HCT116 (cell line): ENCODE measurements around the gene SPOCK3. TPM values are rescaled to one million over a fixed set of nuclear protein-coding genes. Genes with fewer than 3 reads are reported as not detected.

Source experiments
- ATAC-seq: fragments of 200-7000 bp; cut with Tn5 transposase; 2 replicates; pipeline ENCODE4 v1.9.1; 2020; ENCODE audit warnings: mild to moderate bottlenecking, moderate library complexity
- BruUV-seq: library from RNA; stranded (reverse); fragments of 400-500 nt; replicated peaks from 2 replicates; lab custom pipeline; 2021; lab: Mats Ljungman, UMichigan
- CTCF ChIA-PET: fragments of 300-600 bp; sonication (Branson Sonifier 250); formaldehyde crosslinking; loops from one replicate; lab custom pipeline; 2021; ENCODE audit warnings: antibody characterized with exemption; lab: Charles Lee
- POLR2A ChIA-PET: fragments of 300-600, 350-600 bp; sonication (Branson Sonifier 250); formaldehyde crosslinking; loops from one replicate; lab custom pipeline; 2021; ENCODE audit warnings: antibody characterized with exemption; lab: Charles Lee
- RAD21 ChIA-PET, 2 experiments: fragments of 300-600 bp; sonication (Branson Sonifier 250); formaldehyde crosslinking; loops; one replicate each; lab custom pipeline; 2023; ENCODE audit warnings: low total read pairs in 2 of 2; ENCODE audit not compliant: uncharacterized antibody in 2 of 2, unreplicated experiment in 2 of 2, low non-redundant PET in 1 of 2; lab: Charles Lee
- DNase-seq: peaks from one replicate; pipeline ENCODE4 v3.0.0-alpha.2; 2010; ENCODE audit warnings: low read depth, low spot score
- H2AFZ ChIP-seq: fragments of 200-600 bp; shearing (Covaris generic), sonication (generic); 2 replicates; pipeline ENCODE4 v1.6.1; 2017; ENCODE audit warnings: low read depth, mixed run types, mixed read lengths, antibody characterized with exemption, low read length; ENCODE audit not compliant: poor library complexity, severe bottlenecking
- H3K27ac ChIP-seq: 2 replicates; pipeline ENCODE4 v1.5.1; 2012; ENCODE audit warnings: low read depth, low read length
- H3K27me3 ChIP-seq: fragments of 200-600 bp; sonication (generic); 2 replicates; pipeline ENCODE4 v1.6.1; 2016; ENCODE audit warnings: mixed run types, low read length, mixed read lengths; ENCODE audit not compliant: insufficient read depth
- H3K36me3 ChIP-seq, 2 experiments: fragments of 200-500 bp in 1 of 2; fragments of 200-600 bp in 1 of 2; sonication (Bioruptor generic) in 1 of 2; sonication (generic) in 1 of 2; 2 replicates each; pipeline versions ENCODE4 v1.5.1 to v1.6.1; 2014 to 2016; ENCODE audit warnings: low read length in 2 of 2, inconsistent platforms in 1 of 2, mixed read lengths in 1 of 2, mixed run types in 1 of 2; ENCODE audit not compliant: insufficient read depth in 2 of 2, control insufficient read depth in 1 of 2
- H3K4me1 ChIP-seq, 2 experiments: fragments of 200-600 bp in 1 of 2; sonication (generic) in 1 of 2; 2 replicates each; pipeline versions ENCODE4 v1.5.1 to v1.6.1; 2012 to 2017; ENCODE audit warnings: low read length in 2 of 2, inconsistent platforms in 1 of 2, mild to moderate bottlenecking in 1 of 2, mixed read lengths in 1 of 2, mixed run types in 1 of 2, moderate library complexity in 1 of 2; ENCODE audit not compliant: insufficient read depth in 2 of 2, control insufficient read depth in 1 of 2
- H3K4me2 ChIP-seq: fragments of 200-600 bp; sonication (generic); 2 replicates; pipeline ENCODE4 v1.6.1; 2017; ENCODE audit warnings: mixed run types, low read length, mixed read lengths
- H3K4me3 ChIP-seq, 2 experiments: fragments of 200-600 bp in 1 of 2; sonication (generic) in 1 of 2; replicated peaks in 1 of 2; 2 replicates each; pipeline ENCODE4 v1.5.1; 2011 to 2016; ENCODE audit warnings: low read length in 2 of 2, control low read depth in 1 of 2, low read depth in 1 of 2, mild to moderate bottlenecking in 1 of 2, mixed read lengths in 1 of 2, mixed run types in 1 of 2
- H3K79me2 ChIP-seq: fragments of 200-600 bp; sonication (generic); 2 replicates; pipeline ENCODE4 v1.6.1; 2017; ENCODE audit warnings: mild to moderate bottlenecking, mixed run types, low read length, moderate library complexity, mixed read lengths; ENCODE audit not compliant: insufficient read depth
- H3K9ac ChIP-seq: fragments of 200-600 bp; sonication (generic); 2 replicates; pipeline ENCODE4 v1.6.1; 2016; ENCODE audit warnings: low read length, mixed read lengths
- H3K9me2 ChIP-seq: fragments of 200-600 bp; sonication (generic), shearing (Covaris generic); 2 replicates; pipeline ENCODE4 v1.6.1; 2017; ENCODE audit warnings: mixed run types, mild to moderate bottlenecking, moderate library complexity; ENCODE audit not compliant: insufficient read depth
- H3K9me3 ChIP-seq, 2 experiments: fragments of 200-500 bp in 1 of 2; fragments of 200-600 bp in 1 of 2; sonication (Bioruptor generic) in 1 of 2; sonication (generic) in 1 of 2; 2 replicates each; pipeline ENCODE4 v1.6.1; 2014 to 2017; ENCODE audit warnings: low read length in 2 of 2, mixed read lengths in 2 of 2, inconsistent platforms in 1 of 2, low read depth in 1 of 2, mild to moderate bottlenecking in 1 of 2, mixed run types in 1 of 2, moderate library complexity in 1 of 2; ENCODE audit not compliant: control insufficient read depth in 1 of 2, insufficient read depth in 1 of 2
- H4K20me1 ChIP-seq: fragments of 200-600 bp; sonication (generic), shearing (Covaris generic); 2 replicates; pipeline ENCODE4 v1.6.1; 2017; ENCODE audit warnings: mixed run types, mild to moderate bottlenecking, moderate library complexity; ENCODE audit not compliant: insufficient read depth
- CBX3 ChIP-seq: IDR thresholded peaks from 2 replicates; pipeline ENCODE4 v1.6.1; 2012; ENCODE audit warnings: low read depth
- CEBPB ChIP-seq: IDR thresholded peaks from 2 replicates; pipeline ENCODE4 v1.6.1; 2012; ENCODE audit warnings: low read depth
- EGR1 ChIP-seq: IDR thresholded peaks from 2 replicates; pipeline ENCODE4 v1.6.1; 2012; ENCODE audit warnings: low read depth
- ELF1 ChIP-seq: IDR thresholded peaks from 2 replicates; pipeline ENCODE4 v1.6.1; 2012; ENCODE audit warnings: low read depth, borderline replicate concordance
- EZH2 ChIP-seq: fragments of 200-600 bp; sonication (generic); IDR thresholded peaks from 2 replicates; pipeline ENCODE4 v1.6.1; 2017; ENCODE audit warnings: antibody characterized with exemption, mixed run types
- JUND ChIP-seq: IDR thresholded peaks from 2 replicates; pipeline ENCODE4 v1.6.1; 2012
- POLR2A ChIP-seq: IDR thresholded peaks from 2 replicates; pipeline ENCODE4 v1.7.0; 2011; ENCODE audit warnings: borderline replicate concordance; ENCODE audit not compliant: insufficient read depth, insufficient read length; ENCODE audit errors: extremely low read depth
- POLR2AphosphoS5 ChIP-seq: IDR thresholded peaks from 2 replicates; pipeline ENCODE4 v1.6.1; 2011; ENCODE audit warnings: mild to moderate bottlenecking, low read depth, low read length, moderate library complexity
- RAD21 ChIP-seq: IDR thresholded peaks from 2 replicates; pipeline ENCODE4 v1.6.1; 2012; ENCODE audit warnings: low read depth, mild to moderate bottlenecking
- SIN3A ChIP-seq: IDR thresholded peaks from 2 replicates; pipeline ENCODE4 v1.6.1; 2012; ENCODE audit warnings: low read depth
- SP1 ChIP-seq: IDR thresholded peaks from 2 replicates; pipeline ENCODE4 v1.6.1; 2012; ENCODE audit warnings: low read depth
- SRF ChIP-seq: IDR thresholded peaks from 2 replicates; pipeline ENCODE4 v1.6.1; 2012; ENCODE audit warnings: low read depth
- TCF7L2 ChIP-seq: IDR thresholded peaks from 2 replicates; pipeline ENCODE4 v1.7.0; 2011; ENCODE audit warnings: borderline replicate concordance, inconsistent platforms; ENCODE audit not compliant: insufficient read depth, insufficient read length; ENCODE audit errors: extremely low read depth
- intact Hi-C: fragments of 100-400 bp; cut with micrococcal nuclease; formaldehyde crosslinking; loops from 2 replicates; pipeline ENCODE4 v1.10.0; 2022
- total RNA-seq: library from RNA; stranded (reverse); gene quantifications from one replicate; pipeline ENCODE4 v1.2.1, GENCODE V29; 2021; ENCODE audit not compliant: unreplicated experiment
- TF ChIP-seq, protein P1 (sequence below), 3 experiments: fragments of 200-600 bp in 1 of 3; sonication (generic) in 1 of 3; IDR thresholded peaks in 2 of 3; conservative IDR thresholded peaks in 1 of 3; 2 replicates each; pipeline ENCODE4 v1.5.1; 2012 to 2017; ENCODE audit warnings: low read depth in 2 of 3, low read length in 2 of 3, antibody characterized with exemption in 1 of 3, borderline replicate concordance in 1 of 3, control low read depth in 1 of 3, mild to moderate bottlenecking in 1 of 3, mixed read lengths in 1 of 3, mixed run types in 1 of 3, moderate library complexity in 1 of 3; ENCODE audit not compliant: insufficient read depth in 1 of 3
- TF ChIP-seq, protein P2 (sequence below): IDR thresholded peaks from 2 replicates; pipeline ENCODE4 v1.6.1; 2012
- TF ChIP-seq, protein P3 (sequence below): IDR thresholded peaks from 2 replicates; pipeline ENCODE4 v1.6.1; 2012

The SPOCK3 gene
- total RNA-seq, 1 experiment from 2014 or later: 1.7 TPM

DNA sequence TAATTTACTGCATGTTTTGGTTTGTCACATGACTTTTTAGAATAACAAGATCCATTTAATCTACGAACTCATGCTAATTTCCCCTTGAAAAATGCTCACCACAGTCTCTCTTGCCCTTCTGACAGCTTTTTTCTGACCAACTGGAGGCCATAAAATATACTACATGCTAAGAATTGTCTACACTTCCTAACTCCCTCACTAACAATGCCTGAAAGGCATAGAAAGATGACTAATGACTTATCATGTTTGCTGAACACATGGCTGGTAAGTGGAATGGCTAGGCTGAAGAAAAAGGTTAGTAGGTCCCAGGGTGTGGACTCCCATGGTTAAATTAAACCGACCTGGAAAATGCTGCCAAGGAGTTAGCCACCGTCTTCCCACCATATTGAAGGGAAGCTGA, 309.9 kb downstream of the SPOCK3 start (continued):
- TF ChIP-seq, protein P1, sequence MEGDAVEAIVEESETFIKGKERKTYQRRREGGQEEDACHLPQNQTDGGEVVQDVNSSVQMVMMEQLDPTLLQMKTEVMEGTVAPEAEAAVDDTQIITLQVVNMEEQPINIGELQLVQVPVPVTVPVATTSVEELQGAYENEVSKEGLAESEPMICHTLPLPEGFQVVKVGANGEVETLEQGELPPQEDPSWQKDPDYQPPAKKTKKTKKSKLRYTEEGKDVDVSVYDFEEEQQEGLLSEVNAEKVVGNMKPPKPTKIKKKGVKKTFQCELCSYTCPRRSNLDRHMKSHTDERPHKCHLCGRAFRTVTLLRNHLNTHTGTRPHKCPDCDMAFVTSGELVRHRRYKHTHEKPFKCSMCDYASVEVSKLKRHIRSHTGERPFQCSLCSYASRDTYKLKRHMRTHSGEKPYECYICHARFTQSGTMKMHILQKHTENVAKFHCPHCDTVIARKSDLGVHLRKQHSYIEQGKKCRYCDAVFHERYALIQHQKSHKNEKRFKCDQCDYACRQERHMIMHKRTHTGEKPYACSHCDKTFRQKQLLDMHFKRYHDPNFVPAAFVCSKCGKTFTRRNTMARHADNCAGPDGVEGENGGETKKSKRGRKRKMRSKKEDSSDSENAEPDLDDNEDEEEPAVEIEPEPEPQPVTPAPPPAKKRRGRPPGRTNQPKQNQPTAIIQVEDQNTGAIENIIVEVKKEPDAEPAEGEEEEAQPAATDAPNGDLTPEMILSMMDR (IDR thresholded peaks at IDR 0.05 in 2 of 3, conservative IDR thresholded peaks at IDR 0.05 in 1 of 3; ENCODE audit: borderline replicate concordance in 1 of 3, insufficient read depth in 1 of 3, low read depth in 2 of 3, low read length in 2 of 3): no peak
- TF ChIP-seq, all 23 proteins: peak for 0

DNA sequence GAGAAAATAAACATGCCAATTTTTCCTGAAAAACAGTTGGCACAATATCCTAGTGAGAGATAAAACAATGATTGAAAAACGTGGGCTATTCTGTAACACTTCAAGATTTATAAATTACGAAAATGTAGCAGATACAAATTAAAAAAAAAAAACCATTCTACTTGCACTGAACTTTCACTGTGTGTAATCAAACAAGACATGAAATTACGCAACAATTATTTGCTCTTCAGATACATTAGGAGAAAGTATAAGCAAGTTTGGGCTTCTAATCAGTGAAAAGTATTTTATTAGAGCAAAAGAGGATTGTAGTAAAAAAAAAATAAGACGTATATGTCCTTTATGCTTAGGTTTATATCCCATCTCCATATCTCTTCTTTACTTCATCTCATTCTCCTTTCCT, 320.4 kb downstream of the SPOCK3 start:
- no peak for TF ChIP-seq CBX3
- no peak for TF ChIP-seq EZH2
- no peak for TF ChIP-seq POLR2A
- TF ChIP-seq CEBPB: no peak
- TF ChIP-seq TCF7L2: no peak
- TF ChIP-seq, all 23 proteins: peak for 0
- ATAC-seq (no peak), DNase-seq (no peak)
- H3K4me1 ChIP-seq: no peaks in the 10 kb centered on the region
- H3K4me2 ChIP-seq: no peak overlapping the region
- ChIA-PET POLR2A (no interaction called here), CTCF (no interaction called here), RAD21 (no interaction called here)
- no peaks in the 10 kb centered on the region for H3K9me3 ChIP-seq
- H3K27ac ChIP-seq: no peak overlapping the region
- BruUV-seq: no TSS peak
- intact Hi-C loops: no loop called here
- H3K79me2 ChIP-seq: no peaks in the 10 kb centered on the region
- no peak overlapping the region for H3K4me3 ChIP-seq
- H4K20me1 ChIP-seq: no peaks in the 10 kb centered on the region
- no peaks in the 10 kb centered on the region for H3K27me3 ChIP-seq
- H2AFZ ChIP-seq: no peak overlapping the region
- H3K36me3 ChIP-seq: no peaks in the 10 kb centered on the region
- no peaks in the 10 kb centered on the region for H3K9me2 ChIP-seq
- no peak overlapping the region for H3K9ac ChIP-seq

DNA sequence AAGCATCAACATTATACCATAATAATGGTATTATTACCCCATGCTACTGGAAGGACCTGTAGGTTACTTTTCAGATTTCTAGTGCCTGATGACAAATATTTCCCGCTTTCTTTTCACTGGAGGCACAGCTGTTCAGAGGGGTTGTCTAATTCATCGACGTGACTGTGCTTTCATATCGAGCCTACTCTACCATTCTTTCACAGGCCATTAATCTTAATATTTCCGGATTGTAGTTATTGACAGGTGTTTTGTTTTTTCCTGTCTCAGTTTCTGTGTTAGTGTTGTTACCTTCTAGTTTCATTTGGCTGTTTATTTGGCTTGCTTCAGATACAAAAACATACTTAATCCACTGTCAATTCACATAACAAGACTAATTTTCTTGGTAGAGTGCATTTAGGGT, 330.9 kb downstream of the SPOCK3 start:
- ATAC-seq (no peak), DNase-seq (no peak)
- ChIA-PET POLR2A (no interaction called here), RAD21 (no interaction called here), CTCF (no interaction called here)
- Histone ChIP-seq H3K27ac (no peak overlapping the region), H3K4me2 (no peak overlapping the region), H4K20me1 (no peaks in the 10 kb centered on the region), H3K9me2 (no peaks in the 10 kb centered on the region), H3K36me3 (no peaks in the 10 kb centered on the region), H3K79me2 (no peaks in the 10 kb centered on the region), H3K27me3 (no peaks in the 10 kb centered on the region), H3K9ac (no peak overlapping the region), H3K4me3 (no peak overlapping the region), H2AFZ (peak overlapping the region; percentile 63), H3K9me3 (no peaks in the 10 kb centered on the region), H3K4me1 (no peaks in the 10 kb centered on the region)
- BruUV-seq: no TSS peak
- intact Hi-C loops: no loop called here
- TF ChIP-seq SRF: no peak
- TF ChIP-seq, protein P2, sequence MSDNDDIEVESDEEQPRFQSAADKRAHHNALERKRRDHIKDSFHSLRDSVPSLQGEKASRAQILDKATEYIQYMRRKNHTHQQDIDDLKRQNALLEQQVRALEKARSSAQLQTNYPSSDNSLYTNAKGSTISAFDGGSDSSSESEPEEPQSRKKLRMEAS: no peak
- no peak for TF ChIP-seq SIN3A
- TF ChIP-seq, protein P1 (IDR thresholded peaks at IDR 0.05 in 2 of 3, conservative IDR thresholded peaks at IDR 0.05 in 1 of 3; ENCODE audit: borderline replicate concordance in 1 of 3, insufficient read depth in 1 of 3, low read depth in 2 of 3, low read length in 2 of 3): no peak
- no peak for TF ChIP-seq JUND
- TF ChIP-seq CBX3: no peak
- no peak for TF ChIP-seq RAD21
- TF ChIP-seq, protein P3, sequence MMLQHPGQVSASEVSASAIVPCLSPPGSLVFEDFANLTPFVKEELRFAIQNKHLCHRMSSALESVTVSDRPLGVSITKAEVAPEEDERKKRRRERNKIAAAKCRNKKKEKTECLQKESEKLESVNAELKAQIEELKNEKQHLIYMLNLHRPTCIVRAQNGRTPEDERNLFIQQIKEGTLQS: no peak
- TF ChIP-seq EGR1: no peak
- TF ChIP-seq EZH2: no peak
- no peak for TF ChIP-seq SP1
- TF ChIP-seq ELF1: no peak
- TF ChIP-seq POLR2AphosphoS5: no peak
- TF ChIP-seq CEBPB: no peak
